Parathyroid adenoma (tissue), 2 donors: ENCODE measurements around the gene SLC1A7.

Experiments used
- H2AFZ ChIP-seq: fragments of 300-600 bp; sonication (generic); one replicate; pipeline ENCODE4 v1.7.0; 2017; ENCODE audit warnings: antibody characterized with exemption, mild to moderate bottlenecking
- H3K27ac ChIP-seq: fragments of 300-600 bp; sonication (generic); one replicate; pipeline ENCODE4 v1.7.0; 2017
- H3K27me3 ChIP-seq: fragments of 300-600 bp; sonication (generic); one replicate; pipeline ENCODE4 v1.7.0; 2017; ENCODE audit warnings: low read length; ENCODE audit not compliant: control insufficient read depth, insufficient read depth
- H3K36me3 ChIP-seq: fragments of 300-600 bp; sonication (generic); one replicate; pipeline ENCODE4 v1.7.0; 2017; ENCODE audit warnings: low read length; ENCODE audit not compliant: control insufficient read depth, insufficient read depth
- H3K4me1 ChIP-seq: fragments of 300-600 bp; sonication (generic); one replicate; pipeline ENCODE4 v1.7.0; 2017; ENCODE audit warnings: control low read depth
- H3K4me2 ChIP-seq: fragments of 300-600 bp; sonication (generic); one replicate; pipeline ENCODE4 v1.7.0; 2017; ENCODE audit warnings: low read length
- H3K4me3 ChIP-seq: fragments of 300-600 bp; sonication (generic); one replicate; pipeline ENCODE4 v1.7.0; 2017; ENCODE audit warnings: low read depth, low read length
- H3K79me2 ChIP-seq: fragments of 300-600 bp; sonication (generic); one replicate; pipeline ENCODE4 v1.7.0; 2017; ENCODE audit warnings: control low read depth
- H3K9ac ChIP-seq: fragments of 300-600 bp; sonication (generic); one replicate; pipeline ENCODE4 v1.7.0; 2017; ENCODE audit warnings: mild to moderate bottlenecking
- H3K9me3 ChIP-seq: fragments of 300-600 bp; sonication (generic); one replicate; pipeline ENCODE4 v1.7.0; 2017; ENCODE audit warnings: low read length; ENCODE audit not compliant: control insufficient read depth
- CTCF ChIP-seq: fragments of 300-600 bp; sonication (generic); IDR thresholded peaks from one replicate; pipeline ENCODE4 v1.7.0; 2017; ENCODE audit warnings: antibody characterized with exemption, mild to moderate bottlenecking
- donor health status: primary hyperparathyroidism.

SLC1A7 gene

DNA sequence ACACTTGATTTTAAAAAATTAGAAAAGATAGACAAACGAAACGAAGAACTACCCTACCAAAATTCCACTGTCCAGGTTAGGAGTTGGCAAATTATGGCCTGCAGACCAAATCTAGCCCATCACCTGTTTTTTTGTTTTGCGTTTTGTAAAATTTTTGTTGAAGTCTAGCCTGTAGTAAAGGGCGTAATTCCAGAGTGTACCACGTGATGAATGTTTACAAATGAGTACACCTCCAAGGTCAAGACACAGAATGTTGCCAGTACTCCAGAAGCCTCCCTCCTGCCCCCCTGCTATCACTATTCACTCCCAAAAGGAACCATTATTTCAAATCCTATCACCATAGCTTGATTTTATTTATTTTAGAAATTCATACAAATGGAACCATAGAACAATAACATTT, 97.5 kb downstream of the SLC1A7 start:
- Histone ChIP-seq H3K9me3 (no peaks in the 10 kb centered on the region), H3K4me3 (no peak overlapping the region), H3K27ac (no peak overlapping the region), H3K36me3 (no peaks in the 10 kb centered on the region), H3K4me2 (no peak overlapping the region), H3K9ac (no peak overlapping the region), H3K27me3 (no peaks in the 10 kb centered on the region), H2AFZ (no peak overlapping the region), H3K79me2 (no peaks in the 10 kb centered on the region), H3K4me1 (peaks cover 5% of the 10 kb centered on the region)
- no peak for TF ChIP-seq CTCF

- TF ChIP-seq CTCF: no peak
- Histone ChIP-seq H3K79me2 (no peaks in the 10 kb centered on the region), H3K4me1 (peaks cover 2% of the 10 kb centered on the region), H3K36me3 (no peaks in the 10 kb centered on the region), H3K4me3 (no peak overlapping the region), H3K27me3 (no peaks in the 10 kb centered on the region), H2AFZ (no peak overlapping the region), H3K9ac (no peak overlapping the region), H3K4me2 (no peak overlapping the region), H3K27ac (no peak overlapping the region), H3K9me3 (no peaks in the 10 kb centered on the region)
These were observed 99.2 kb downstream of the SLC1A7 start for GRCh38 chr1:53043271-53043670.

DNA sequence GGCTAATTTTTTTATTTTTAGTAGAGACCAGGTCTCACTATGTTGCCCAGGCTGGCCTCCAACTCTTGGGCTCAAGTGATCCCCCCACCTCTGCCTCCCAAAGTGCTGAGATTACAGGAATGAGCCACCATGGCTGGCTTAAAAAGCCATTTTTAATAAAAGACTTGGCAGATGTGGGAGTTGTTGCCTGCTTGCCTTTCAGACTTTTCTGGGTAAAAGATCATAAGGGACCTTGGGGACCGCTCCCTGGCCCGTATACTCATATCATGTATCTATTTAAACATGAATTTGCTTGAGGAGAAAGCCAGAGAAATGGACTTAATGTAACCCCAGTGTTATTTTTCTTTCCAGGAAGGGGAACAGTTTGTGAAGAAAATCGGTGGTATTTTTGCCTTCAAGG, 103.9 kb downstream of the SLC1A7 start:
- TF ChIP-seq CTCF: no peak
- no peak overlapping the region for H3K4me2 ChIP-seq
- H3K27me3 ChIP-seq: no peaks in the 10 kb centered on the region
- H3K79me2 ChIP-seq: no peaks in the 10 kb centered on the region
- H3K9ac ChIP-seq: no peak overlapping the region
- no peaks in the 10 kb centered on the region for H3K36me3 ChIP-seq
- no peak overlapping the region for H2AFZ ChIP-seq
- H3K27ac ChIP-seq: no peak overlapping the region
- H3K9me3 ChIP-seq: no peaks in the 10 kb centered on the region
- no peaks in the 10 kb centered on the region for H3K4me1 ChIP-seq
- no peak overlapping the region for H3K4me3 ChIP-seq
